GM21723 (cell line): ENCODE results near the gene CDH4.
"Not testable (repeated sequence)": the region's sequence is repeated elsewhere in the genome, so short reads cannot be mapped to it uniquely, and the experiment has no call there.

Source experiments
- ATAC-seq: cut with Tn5 transposase; IDR thresholded peaks from one replicate; pipeline ENCODE4 v1.9.1; 2021; ENCODE audit warnings: mild to moderate bottlenecking, moderate library complexity; ENCODE audit not compliant: unreplicated experiment

Gene CDH4

DNA sequence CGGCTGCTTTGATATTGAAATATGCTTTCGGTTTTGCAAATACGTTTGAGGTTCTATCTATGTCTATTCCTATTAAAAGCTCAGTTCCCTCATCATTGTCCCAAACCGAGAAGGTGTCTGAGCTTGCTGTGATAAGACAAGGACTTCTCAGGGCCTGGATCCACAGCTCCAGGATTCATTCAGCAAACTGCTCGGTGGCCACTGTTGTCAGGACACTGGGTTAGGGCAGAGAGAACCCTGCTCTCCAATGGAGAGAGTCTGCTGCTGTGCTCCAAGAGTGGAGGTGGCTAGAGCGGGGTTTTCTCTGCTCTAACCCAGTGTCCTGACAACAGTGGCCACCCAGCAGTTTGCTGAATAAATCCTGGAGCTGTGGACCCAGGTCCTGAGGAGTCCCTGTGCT lies 198.5 kb downstream of the CDH4 start:
- ATAC-seq, result no peak

DNA sequence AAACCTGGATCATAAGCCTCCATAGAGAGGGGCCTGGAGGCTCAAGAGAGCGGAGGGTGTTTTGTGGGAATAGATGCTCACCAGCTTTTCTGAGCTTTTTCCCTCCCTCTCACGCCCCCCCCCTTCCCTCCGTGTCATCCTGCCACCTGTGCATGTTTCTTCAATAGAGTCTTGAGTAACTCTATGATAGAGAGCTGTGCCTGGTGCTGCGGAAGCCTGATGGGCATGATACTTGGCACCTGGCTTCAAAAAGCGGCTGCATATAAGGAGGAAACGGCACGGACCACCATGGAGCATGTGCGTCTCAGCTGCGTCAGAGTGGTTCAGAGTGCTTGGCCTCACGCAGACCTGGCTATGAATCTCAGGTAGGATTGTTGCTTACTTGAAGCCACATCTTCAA lies 198.9 kb downstream of the CDH4 start:
- no peak for ATAC-seq

DNA sequence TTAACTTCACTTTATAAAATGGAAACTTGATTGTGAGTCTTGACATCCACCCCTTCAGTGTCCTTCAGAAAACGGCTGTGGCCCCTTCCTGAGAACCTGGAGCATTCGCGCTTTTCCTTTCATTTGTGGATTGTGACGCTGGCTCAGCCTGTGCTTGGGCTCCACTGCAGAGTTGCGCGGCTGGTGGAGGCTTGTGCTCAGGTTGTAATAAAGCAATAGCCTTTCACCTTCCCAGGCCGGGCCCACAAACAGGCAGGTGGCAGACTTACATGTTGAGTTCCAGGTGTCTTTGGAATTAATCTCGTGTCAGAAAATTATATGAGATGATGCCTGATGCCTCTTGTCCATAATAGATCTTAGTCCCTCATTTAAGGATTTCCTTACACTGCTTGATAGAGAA lies 199.9 kb downstream of the CDH4 start:
- ATAC-seq, result no peak

- ATAC-seq, result no peak
Measured at GRCh38 chr20:61453219-61453618, 201.2 kb downstream of the CDH4 start.

- ATAC-seq, result not testable (repeated sequence)
Measured at GRCh38 chr20:61453623-61454022, 201.6 kb downstream of the CDH4 start.

GRCh38 chr20:61454053-61454452 lies 202.0 kb downstream of the CDH4 start:
- ATAC-seq, result no peak

DNA sequence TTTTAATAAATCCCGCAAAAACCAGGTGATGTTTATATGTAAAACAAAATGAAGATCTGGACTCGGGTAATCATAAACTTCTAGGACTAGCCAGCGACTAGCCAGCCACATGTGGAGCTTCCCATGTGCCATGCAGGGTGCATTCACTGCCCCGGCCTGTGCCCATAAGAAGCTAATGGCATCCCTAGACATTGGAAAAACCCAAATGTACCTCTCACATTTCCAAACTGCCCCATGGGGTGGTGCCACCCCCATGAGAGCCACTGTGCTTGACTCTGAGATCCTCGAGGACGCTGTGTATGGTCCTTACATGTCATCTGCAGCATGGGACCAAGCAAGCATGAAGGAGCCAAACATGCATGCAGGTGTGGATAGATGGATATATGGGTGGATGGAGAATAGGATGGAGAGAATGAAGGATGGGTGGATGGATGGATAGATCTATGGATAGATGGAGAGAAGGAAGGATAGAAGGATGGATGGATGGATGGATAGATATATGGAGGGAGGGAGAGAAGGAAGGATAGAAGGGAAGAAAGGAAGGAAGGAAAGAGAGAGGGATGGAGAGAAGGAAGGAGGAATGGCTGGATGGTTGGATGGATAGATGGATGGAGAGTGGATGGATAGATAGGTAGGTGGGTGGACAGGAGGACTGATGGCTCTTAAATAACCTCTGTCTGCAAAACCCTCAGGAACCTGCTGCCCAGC lies 203.6 kb downstream of the CDH4 start:
- ATAC-seq, result no peak

- no peak for ATAC-seq
Measured at GRCh38 chr20:61457725-61458124, 205.7 kb downstream of the CDH4 start.

GRCh38 chr20:61458146-61458746 lies 206.2 kb downstream of the CDH4 start:
- ATAC-seq, result no peak

- ATAC-seq, result no peak
Measured at GRCh38 chr20:61459266-61459665, 207.2 kb downstream of the CDH4 start.

GRCh38 chr20:61459705-61460104 lies 207.6 kb downstream of the CDH4 start:
- ATAC-seq, result no peak

DNA sequence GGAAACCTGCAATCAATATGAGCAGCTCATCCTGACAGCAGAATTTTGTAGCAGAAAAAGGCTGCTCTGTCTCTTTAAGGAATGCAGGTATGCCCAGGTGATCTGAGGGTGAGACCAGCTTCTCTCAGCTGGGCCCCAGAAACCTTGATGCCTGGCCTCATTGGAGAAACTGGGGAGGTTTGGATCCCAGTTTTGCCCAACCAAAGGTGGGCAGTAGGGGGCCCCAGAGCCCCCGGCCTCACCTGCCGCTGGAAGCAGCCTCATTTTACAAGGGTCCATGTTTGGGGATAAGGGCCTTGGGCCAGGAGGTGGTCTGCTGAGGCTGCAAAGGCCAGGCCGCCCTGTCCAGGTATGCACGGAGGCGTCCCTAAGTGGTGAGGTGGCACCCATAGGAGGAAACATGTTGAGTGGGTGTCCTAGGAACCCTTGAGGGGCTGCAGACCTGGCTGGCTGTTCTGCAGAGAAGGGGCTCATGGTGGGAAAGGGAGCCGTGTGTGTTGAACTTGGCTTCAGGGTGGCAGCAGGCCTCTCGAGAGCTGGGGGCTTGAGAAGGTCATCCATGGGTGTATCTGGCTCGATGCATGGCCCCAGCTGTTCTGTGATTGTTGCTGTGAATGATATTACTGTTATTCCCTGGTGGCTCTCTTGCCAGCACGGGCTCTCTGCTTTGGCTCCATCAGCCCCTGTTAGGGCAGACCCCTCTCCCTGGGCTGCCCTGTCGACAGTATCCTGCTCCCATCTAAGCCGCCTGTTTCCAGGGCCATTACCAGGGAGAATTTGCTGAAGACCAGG lies 208.4 kb downstream of the CDH4 start:
- no peak for ATAC-seq

DNA sequence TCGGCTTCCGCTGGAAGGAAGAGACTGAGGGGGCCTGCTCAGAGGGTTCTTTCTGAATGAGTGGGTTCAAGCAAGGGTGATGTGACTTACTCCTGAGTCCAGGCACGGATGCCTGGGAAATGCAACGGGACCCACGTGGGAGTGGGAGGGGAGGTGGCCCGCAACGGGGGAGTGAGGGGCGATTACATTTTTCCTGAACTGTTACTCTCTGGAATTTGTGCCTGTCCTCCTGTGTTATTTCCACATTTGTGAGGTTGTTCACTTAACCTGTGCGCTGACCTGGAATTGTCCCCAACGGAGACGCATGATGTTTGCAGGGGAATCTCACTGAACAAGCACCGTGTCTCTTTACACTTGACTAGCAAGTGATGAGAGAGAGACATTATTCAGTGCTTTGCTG lies 209.4 kb downstream of the CDH4 start:
- no peak for ATAC-seq

GRCh38 chr20:61464307-61465303 lies 212.5 kb downstream of the CDH4 start:
- ATAC-seq, result no peak

DNA sequence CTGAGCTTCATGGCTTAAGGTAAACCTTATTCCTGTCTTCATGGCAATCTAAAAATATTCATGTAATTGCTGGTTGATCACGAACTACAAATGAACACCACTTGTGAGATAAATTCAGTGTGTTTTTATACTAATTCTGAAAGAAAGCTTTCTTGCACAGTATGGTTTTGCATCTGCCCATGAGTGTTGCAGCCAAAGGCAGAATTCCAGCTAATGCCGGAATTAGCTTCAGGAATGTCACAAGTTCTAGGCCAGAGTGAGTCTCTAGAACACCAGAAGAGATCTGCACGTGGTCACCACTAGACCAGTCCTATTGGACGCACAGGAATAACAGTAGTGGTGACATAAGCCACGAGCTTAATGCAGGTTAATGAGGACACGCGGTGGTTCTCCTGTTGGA lies 223.7 kb downstream of the CDH4 start:
- ATAC-seq, result no peak

DNA sequence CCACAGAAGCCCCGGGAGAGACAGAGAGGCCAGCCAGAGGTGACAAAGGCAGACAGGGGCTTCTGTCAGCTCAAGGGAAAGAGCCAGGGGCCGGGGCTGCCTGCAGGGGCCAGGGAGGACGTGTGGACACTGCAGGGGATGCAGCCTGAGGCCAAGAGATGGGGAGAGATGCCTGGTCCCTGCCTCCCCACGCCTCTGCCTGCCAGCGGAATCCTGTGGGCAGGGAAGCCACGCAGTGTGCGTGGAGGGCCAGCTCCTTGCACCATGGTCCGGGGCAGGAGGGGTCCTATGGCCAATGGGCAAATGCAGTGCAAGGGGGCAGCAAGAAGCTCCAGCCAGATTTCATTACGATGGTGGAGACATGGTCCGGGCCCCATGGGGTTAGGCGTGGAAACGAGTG lies 224.9 kb downstream of the CDH4 start:
- no peak for ATAC-seq

DNA sequence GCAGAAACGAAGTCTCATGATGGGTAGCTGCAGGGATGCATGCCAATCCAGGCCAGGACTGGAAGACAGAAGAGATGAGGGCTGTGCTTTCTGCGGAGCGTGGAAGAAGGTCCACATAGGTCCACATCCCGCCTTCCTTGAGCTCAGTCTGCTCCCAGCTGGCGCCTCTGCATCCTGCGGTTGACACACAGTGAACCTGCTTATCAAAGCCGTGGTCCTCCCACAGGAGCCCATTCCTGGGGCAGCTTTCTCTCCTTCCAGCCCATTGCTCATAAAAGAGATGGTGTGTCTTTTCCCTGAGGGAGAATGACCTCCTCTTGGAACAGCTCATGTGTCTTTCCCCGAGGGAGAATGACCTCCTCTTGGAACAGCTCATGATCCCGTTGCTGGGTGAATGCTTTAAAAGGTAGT lies 225.4 kb downstream of the CDH4 start:
- no peak for ATAC-seq

DNA sequence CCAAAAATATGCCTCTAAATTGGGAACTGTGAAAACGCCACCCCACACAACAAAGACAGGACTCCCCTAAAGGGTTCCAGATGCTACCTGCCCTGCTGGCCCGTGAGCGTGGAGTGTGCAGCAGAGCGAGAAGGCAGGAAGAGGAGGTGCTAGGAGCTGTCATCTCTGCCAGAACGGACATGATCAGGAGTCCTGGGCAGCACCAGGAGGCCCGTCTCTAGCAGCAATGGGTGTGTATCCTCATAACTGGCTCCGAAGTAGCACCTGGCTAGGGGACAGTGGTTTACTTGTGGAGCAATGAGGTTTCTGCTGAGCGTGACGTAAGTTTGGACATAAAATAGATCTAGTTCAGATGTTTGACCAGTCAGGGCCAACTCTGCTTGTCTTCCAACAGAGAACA lies 226.0 kb downstream of the CDH4 start:
- ATAC-seq, result no peak

GRCh38 chr20:61478611-61479305 lies 226.7 kb downstream of the CDH4 start:
- no peak for ATAC-seq

DNA sequence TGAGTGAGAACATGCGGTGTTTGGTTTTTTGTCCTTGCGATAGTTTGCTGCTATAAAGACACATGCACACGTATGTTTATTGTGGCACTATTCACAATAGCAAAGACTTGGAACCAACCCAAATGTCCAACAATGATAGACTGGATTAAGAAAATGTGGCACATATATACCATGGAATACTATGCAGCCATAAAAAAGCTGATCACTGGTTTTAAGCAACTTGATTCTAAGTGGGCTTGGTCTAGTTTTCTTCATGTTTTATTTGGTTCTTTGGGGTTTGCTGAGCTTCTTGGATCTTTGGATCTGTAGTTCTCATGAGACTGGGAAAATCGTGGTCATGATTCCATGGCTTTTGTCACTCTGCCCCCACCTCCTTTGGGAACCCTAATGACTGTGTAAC lies 227.4 kb downstream of the CDH4 start:
- ATAC-seq, result not testable (repeated sequence)
